Transverse colon (tissue), 4 donors: ENCODE measurements around the gene DIP2B.

Experiments used
- POLR2A ChIP-seq: fragments of 450-650 bp; IDR thresholded peaks from one replicate; pipeline ENCODE4 v1.6.1; 2016; ENCODE audit warnings: antibody characterized with exemption, mild to moderate bottlenecking, moderate library complexity
- POLR2AphosphoS5 ChIP-seq, 3 donors: sonication (generic); formaldehyde crosslinking; IDR thresholded peaks; one replicate each; pipeline ENCODE4 v1.6.1; 2016; ENCODE audit warnings: antibody characterized with exemption in 3 of 3
- TF ChIP-seq, protein P1 (sequence below), 5 experiments: fragments of 200-600 bp in 3 of 5; fragments of 450-650 bp in 2 of 5; sonication (generic) in 3 of 5; IDR thresholded peaks; 1 replicate in 2 of 5; 2 replicates in 3 of 5; pipeline ENCODE4 v1.5.1; 2016 to 2017; ENCODE audit warnings: antibody characterized with exemption in 5 of 5, inconsistent platforms in 3 of 5, mild to moderate bottlenecking in 2 of 5, moderate library complexity in 1 of 5

DNA sequence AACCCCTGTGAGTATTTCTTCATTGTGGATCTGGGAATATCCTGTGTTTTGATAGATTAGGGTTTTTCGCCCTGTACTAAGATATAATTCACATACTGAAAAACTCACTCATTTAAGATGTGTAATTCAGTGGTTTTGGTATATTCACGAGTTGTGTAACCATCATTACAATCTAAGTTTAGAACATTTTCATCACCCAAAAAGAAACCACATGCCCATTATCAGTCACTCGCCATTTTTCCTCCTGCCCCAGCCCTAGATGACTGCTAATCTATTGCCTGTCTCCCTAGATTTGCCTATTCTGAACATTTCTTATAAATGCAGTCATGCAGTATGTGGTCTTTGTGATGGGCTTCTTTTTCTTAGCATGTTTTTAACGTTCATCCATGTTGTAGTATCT is 191.2 kb downstream of the DIP2B start:
- TF ChIP-seq, protein P1, sequence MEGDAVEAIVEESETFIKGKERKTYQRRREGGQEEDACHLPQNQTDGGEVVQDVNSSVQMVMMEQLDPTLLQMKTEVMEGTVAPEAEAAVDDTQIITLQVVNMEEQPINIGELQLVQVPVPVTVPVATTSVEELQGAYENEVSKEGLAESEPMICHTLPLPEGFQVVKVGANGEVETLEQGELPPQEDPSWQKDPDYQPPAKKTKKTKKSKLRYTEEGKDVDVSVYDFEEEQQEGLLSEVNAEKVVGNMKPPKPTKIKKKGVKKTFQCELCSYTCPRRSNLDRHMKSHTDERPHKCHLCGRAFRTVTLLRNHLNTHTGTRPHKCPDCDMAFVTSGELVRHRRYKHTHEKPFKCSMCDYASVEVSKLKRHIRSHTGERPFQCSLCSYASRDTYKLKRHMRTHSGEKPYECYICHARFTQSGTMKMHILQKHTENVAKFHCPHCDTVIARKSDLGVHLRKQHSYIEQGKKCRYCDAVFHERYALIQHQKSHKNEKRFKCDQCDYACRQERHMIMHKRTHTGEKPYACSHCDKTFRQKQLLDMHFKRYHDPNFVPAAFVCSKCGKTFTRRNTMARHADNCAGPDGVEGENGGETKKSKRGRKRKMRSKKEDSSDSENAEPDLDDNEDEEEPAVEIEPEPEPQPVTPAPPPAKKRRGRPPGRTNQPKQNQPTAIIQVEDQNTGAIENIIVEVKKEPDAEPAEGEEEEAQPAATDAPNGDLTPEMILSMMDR (IDR thresholded peaks at IDR 0.05) = no peak
- TF ChIP-seq POLR2AphosphoS5 (IDR thresholded peaks at IDR 0.05) (no peak), POLR2A (no peak)
